ENCODE data around the gene FGF4.

Gene FGF4, protein sequence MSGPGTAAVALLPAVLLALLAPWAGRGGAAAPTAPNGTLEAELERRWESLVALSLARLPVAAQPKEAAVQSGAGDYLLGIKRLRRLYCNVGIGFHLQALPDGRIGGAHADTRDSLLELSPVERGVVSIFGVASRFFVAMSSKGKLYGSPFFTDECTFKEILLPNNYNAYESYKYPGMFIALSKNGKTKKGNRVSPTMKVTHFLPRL

DNA sequence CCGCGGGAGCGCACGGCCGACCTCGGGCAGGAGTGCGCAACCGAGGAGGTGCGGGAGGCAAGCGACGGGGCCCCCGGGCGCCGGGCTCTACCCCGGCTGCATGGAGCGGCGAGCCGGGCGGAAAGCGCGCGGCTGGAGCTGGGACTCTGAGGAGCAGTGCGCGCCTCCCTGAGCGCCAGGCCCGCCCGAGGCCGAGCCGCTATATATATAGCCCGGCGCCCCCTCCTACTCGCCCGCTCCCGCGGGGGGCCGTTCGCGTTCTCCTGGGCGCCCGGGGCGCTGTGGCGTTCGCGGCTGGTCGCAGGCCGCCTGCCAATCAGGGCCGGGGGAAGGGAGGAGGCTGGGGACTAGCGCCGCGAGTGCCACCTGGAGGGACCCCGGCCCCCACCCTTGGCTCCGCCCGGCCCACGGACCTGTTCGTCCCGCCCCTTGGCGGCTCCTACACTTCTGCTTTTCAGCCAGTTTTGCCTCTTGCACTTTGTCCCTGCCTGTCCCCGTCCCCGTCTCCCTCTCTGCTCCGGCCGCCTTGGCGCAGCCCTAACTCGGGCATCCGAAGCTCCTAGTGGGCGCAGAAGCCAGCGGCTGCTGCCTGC lies at the start of gene FGF4:
Gene FGF4, minus strand, starts transcription at position 179 of the 593 bp plus-strand sequence. CDS start 257 bp downstream, outside the sequence.
- no peak for DNase-seq (ENCODE audit: low read depth in 3 of 3)

DNA sequence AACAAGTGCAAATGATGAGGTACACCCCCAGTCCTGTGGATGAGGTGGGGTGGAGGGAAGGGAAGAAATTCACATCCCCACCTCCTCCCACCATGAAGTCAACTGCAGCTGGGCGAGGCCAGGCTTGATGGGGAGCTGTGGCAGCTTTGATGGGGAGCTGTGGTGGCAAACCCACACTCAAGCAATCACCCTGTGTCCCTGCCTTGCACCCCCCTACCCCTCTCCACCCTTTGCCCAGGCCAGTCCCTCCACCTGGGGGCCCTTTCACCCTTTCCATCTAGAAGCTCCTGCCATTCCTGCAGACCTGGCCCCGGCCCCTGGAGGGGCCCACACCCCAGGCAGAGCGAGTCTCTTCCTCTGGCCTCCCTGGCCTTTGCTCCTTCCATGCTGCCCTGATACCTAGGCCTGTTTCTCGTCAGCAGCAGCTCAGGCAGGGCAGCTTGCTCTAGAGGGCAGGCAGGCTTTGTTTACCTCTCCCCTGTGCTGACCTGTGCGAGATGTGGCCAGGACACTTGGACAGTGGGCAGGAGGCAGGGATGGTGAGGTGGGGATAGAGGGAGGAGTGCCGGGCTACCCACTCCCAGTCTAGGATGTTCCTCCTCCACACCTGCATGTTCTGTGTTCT lies 48.6 kb upstream of the FGF4 start:
- no peak for DNase-seq (ENCODE audit: low read depth in 3 of 3)

DNA sequence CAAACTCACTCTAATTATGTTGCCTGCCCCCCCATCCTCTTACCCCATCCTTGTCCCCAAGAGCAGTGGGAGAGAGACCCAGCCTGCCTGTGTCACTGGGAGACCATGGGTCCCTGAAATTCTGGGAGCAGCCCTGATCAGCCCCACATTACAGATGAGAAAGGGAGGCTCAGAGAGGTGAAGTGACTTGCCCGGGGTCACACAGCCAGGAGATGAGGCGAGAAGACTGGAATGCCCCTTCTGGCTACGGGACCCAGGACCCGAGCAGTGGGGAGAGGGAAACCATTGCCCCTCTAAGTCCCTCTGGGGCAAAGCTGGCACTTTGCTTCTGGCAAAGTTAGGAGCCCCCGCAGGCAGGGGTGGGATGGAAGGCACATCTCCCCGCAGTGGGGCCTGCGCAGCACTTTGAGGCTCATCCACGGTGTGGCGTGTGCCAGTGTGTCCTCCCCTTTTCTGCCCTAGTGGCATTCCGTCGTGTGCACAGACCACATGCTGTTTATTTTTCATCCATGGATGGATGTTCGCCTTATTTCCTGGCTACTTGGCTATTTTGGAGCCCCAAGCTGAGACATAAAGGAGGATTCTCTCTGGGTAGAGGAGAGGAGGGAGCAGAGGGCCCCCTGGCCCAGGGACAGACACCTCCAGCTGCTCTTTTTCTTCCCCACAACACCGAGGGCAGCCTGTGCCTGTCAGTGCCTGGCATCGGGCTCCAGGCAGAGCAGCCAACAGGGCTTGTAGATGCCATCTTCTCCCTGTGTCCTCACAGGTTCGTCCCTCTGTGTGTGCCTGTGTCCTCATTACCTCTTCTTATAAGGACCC lies 47.7 kb upstream of the FGF4 start:
- DNase-seq (ENCODE audit: low read depth in 3 of 3) = no peak

DNA sequence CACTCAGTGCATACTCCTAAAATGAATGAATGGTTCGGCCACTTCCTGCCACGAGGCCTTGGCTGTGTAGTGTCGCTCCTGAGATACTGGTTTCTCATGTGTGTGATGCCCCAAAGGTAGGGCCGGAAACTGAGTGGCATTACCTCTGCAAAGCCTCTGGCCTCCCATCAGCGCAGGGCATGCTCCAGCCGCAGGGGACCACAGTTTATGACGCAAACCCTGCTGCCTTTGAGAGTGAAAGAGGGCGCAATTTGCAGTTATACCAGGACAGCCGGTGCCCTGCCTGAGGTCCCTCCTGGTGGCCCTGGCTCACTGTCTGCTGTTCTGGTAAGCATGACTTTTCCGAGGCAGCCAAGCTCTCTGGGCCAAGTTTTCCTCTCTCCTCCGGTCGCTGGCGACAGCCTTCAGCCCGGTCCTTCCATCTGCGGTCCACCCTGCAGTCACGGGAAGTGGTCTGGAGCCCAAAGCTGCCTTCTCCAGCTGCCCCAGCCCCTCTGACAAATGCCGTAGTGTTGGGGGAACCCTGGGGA lies 46.4 kb upstream of the FGF4 start:
- DNase-seq (ENCODE audit: low read depth in 3 of 3) = no peak

DNA sequence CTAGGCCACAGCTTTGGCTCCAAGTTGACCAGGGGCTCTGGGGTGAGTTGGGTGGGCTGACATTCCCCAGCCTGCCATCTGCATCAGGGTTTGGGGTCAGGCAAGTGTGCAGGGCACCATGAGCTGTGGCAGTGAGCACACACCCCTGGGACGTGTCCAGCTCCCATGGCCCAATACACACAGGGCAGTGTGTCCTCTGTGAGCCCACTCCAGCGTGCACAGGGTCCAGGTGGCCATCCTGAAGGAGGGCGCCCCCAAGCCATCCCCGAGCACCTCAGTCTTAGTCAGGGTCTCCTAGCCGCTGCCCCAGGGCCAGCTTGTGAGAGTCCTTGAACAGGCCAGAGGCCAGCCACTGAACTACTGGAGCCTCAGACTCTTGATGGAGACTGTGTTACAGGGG lies 45.3 kb upstream of the FGF4 start:
- DNase-seq (ENCODE audit: low read depth in 3 of 3) = no peak

DNA sequence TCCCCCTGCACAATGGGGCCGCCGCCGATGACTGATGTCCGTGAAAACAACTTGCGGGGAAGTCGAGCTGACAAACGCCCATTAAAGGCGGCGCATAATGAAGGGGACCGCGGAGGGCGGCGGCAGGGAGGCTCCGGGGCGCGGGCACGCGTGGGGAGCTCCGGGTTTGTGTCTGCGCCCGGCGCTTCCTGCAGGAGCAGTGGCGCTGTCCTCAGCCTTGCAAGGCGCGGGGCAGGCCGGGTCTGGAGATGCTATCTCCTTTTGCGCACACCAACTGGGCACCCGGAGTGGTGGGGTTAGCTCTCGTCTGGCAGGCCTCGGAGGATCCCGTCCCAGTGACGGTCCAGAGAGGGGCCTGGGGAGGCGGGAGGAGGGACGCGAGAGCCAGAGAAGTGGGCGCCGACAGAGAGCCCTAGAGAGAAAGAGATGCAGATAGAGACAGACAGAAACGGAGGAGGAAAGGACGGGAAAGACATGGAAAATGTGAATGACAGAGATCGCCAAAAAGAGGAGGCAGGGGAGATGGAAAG lies 44.5 kb upstream of the FGF4 start:
- no peak for DNase-seq (ENCODE audit: low read depth in 3 of 3)

DNA sequence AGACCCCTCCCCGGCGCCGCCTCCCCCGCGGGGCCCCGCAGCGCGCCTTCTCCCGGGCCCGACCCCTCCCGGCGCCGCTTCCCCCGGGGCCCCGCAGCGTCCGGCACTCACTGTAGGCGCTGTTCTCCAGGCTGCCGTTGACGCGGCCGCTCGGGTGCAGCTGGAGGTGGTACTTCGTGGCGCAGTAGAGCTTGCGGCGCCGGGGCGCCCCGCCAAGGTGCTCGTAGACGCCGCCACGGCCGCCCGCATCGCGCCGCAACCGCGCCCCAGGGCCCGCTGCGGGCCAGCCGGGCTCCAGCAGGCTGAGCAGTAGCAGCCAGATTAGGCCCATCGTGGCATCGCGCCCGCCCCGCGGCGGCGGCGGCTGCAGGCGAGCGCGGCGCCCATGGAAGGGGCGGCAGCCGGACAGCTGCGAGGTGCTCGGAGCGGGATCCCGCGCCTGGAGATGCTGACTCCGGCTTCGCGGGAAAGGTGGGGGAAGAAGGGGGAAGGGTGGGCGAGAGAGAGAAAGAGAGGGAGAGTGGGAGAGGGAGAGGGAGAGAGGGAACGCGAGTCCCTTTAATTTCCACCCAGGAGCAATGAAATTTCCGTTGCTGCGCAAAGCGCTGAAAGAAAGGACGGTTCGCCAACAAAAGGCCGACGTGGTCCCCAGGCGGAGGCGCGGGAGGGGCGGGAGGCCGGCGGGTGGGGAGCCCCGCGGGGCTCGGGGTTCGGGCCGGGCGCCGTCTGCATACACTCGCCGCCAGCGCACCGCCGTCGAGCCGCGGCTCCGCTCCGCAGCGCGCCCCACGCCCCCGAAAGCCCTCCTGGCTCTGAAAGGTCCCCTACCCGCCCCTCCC lies 43.7 kb upstream of the FGF4 start, which contains the start of gene FGF3:
Gene FGF3, minus strand, starts transcription at position 814 of the 839 bp plus-strand sequence. Its CDS starts 483 bp downstream, at position 331.
- DNase-seq (ENCODE audit: low read depth in 3 of 3) = no peak

DNA sequence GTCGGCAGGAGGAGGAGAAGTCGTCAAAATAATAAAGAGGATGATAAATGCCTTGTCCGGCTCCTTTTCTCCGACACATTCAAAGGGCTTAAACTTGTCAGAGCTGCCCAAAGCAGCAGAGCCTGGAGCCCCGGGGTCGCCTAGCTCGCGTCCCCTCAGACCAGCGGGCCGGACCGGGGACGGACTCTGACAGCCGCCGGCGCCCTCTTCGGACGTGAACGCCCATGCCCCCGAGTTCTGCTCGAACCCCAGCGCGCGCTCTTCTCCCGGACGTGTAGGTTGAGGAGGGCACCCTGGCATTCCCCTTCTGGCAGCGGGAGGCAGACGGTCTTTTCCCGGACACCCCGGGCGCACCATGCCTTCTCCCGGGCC lies 43.1 kb upstream of the FGF4 start:
- no peak for DNase-seq (ENCODE audit: low read depth in 3 of 3)

DNA sequence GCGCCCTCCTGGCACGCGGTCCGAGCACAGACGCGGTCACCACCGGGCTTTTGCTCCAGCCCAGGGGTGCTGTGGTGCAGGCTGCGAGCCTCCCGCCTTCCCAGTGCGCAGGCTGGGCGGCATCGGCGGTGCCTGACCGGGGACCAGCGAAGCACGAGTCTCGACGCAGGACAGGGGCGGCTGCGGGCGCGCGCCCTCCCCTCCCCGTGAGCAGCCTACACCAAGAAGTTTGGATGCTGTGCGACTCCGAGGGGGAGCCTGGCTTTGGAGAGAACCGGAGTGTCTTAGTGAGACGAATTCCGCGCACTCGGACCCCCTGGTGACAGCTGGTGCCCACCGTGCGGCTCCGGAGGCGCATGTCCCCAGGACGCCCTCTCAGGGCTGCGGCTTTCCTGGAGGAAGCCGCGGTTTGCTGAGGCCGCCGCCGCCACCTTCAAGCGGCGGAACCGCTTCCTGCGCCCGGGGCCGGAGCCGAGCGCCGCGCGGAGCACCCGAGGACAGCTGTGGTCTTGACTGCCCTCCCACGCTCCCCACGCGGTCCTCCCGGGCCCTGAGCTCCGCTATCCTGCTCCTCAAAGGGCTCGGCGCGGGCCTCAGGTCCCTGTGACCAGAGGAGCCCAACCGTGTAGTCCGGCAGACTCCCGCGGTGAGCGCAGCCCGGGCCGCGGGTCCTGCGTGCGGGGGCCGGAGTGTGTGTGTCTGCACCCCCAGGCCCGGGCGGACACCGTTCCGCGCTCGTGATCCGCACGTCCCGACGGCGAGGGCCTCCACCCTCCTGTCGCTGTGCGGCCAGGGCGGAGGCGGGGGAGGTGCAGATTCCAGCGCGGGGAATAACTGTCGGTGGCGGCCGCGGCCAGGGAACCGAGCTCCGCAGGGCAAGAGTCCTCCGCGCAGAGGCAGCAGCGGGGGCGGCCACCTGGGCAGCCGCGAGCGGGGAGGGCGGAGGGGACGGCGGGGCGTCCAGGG lies 42.4 kb upstream of the FGF4 start:
- no peak for DNase-seq (ENCODE audit: low read depth in 3 of 3)

DNA sequence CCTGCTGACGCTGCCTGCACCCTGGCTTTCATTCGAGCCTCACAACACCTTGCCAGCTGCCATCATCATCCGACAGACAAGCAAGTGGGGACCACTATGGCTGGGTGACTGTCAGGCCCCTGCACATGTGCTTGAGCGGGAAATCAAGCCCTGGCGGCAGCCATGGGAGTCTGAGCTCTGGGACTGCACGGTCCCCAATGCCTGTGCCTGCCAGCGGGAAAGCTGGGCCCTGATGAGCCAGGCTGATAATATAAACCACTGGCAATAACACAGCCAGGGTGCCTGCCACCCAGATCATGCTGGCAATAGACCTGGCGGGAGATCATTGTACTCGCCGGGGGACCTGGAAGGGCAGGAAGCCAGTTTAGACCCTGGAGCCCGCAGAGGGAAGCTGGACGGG lies 41.5 kb upstream of the FGF4 start:
- DNase-seq (ENCODE audit: low read depth in 3 of 3) = no peak

DNA sequence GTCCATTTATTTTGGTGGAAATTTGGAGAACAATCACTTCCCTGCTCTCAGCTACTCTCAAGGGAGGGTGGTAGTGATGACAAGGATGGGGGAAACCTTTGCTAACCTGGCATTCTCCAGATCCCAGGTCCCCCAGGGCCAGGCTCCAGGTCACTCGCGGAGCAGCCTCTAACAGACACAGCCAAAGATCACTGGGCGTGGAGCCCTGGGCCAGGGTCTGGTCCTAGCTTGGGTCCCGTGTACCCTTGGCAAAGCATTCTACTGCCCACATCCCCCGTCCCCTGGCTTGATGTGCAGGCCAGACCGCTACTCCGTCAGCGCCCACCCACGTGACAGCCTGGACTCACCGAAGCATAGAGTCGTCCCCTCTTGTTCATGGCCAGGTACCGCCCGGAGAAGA lies 40.8 kb upstream of the FGF4 start:
- no peak for DNase-seq (ENCODE audit: low read depth in 3 of 3)

DNA sequence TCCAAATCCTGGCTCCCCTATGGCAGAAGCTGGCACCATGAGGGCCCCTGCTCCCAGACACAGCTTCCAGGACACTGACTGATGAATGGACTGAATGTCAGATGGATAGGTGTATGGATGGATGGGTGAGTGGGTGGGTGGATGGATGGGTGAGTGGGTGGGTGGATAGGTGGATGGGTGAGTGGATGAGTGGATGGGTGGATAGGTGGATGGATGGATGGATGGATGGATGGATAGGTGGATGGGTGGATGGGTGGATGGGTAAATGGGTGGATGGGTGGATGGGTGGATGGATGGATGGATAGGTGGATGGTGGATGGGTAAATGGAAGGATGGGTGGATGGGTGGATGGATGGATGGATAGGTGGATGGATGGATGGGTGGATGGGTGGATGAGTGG lies 39.8 kb upstream of the FGF4 start:
- no peak for DNase-seq (ENCODE audit: low read depth in 3 of 3)

DNA sequence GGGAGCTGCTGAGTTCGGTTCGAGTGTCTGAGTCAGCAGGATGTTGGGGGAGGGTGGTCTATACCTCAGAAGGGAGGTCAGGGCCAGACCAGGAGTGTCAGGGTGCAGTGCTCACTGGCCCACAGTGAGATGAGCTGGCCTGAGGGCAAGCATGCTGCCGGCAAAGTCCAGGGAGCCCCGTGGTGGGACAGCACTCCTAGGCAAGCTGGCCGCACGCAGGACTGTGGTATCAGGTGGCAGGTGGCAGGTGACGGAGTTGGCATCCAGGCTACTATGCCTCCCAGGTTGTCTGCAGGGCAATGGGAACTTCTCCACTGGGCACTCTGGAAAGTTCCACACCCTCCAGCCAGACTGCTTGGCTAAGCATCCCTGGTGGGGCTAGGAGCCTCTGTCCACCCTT lies 39.3 kb upstream of the FGF4 start:
- DNase-seq (ENCODE audit: low read depth in 3 of 3) = no peak

DNA sequence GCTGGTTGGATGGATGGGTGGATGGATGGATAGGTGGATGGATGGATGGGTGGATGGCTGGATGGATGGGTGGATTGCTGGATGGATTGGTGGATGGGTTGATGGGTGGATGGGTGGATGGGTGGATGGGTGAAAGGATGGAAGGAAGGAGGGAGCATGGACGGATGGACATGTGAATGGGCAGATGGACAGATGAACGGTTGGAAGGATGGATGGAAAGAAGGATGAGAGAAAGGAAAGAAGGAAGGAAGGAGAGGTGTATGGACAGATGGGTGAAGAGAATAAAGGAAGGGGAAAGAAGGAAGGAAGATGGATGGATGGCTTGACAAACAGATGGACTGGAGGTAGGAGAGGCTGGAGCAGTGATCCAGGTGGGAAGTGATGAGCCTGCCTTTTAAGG lies 38.7 kb upstream of the FGF4 start:
- DNase-seq (ENCODE audit: low read depth in 3 of 3) = no peak

DNA sequence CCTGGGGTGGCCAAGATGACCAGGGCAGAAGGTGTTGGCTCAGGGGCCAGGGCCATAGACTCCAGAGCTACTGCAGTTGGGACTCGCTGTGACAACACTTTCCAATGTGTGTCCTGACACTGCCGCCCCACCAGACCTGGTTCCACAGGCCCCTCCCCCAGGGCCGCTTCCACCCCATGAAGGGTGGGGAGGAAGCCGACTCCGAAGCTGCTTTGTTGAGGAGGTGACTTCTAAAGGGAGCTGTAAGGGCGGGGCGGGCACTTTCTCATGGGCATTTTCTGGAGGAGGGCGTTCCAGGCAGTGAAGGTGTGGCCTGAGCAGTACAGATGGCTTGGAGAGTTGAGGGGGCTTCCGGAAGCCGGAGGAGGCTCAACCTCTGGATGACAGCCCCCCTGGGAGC lies 37.8 kb upstream of the FGF4 start:
- no peak for DNase-seq (ENCODE audit: low read depth in 3 of 3)

DNA sequence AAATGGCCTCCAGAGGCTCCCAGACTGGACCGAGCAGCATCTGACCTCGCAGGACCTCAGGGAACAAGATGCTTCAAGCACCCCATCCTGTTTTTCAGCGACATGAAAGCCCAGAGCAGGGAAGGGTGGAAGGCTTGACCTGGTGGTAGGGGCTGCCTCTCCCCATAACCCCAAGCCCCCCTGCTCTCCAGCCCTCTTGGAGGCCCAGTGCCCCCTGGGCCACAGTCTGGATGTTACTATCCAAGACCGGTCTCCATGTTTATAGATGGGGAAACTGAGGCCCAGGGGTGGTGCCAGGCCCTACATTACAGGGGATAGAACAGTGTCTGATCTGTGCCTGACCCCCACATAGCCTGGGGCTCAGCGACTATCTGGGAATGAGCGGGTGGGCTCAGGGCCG lies 37.1 kb upstream of the FGF4 start:
- DNase-seq (ENCODE audit: low read depth in 3 of 3) = no peak

DNA sequence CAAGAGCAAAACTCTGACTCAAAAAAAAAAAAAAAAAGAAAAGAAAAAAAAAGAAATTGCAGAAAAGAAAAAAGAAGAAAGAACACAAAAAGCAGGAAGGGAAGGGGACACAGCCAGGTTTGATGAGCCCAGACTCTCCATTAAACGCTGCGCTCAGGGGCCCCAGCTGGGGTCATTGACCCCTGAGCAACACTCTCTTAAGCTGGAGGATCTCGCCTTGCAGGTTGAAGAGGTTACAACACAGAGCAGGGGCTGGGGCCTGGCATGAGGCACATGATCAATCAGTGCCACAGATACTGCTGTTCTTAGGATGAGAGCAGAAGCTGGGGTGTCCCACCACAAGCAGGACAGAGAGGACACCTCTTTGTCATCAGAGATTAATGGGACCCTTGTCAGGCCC lies 36.3 kb upstream of the FGF4 start:
- DNase-seq (ENCODE audit: low read depth in 3 of 3) = no peak

DNA sequence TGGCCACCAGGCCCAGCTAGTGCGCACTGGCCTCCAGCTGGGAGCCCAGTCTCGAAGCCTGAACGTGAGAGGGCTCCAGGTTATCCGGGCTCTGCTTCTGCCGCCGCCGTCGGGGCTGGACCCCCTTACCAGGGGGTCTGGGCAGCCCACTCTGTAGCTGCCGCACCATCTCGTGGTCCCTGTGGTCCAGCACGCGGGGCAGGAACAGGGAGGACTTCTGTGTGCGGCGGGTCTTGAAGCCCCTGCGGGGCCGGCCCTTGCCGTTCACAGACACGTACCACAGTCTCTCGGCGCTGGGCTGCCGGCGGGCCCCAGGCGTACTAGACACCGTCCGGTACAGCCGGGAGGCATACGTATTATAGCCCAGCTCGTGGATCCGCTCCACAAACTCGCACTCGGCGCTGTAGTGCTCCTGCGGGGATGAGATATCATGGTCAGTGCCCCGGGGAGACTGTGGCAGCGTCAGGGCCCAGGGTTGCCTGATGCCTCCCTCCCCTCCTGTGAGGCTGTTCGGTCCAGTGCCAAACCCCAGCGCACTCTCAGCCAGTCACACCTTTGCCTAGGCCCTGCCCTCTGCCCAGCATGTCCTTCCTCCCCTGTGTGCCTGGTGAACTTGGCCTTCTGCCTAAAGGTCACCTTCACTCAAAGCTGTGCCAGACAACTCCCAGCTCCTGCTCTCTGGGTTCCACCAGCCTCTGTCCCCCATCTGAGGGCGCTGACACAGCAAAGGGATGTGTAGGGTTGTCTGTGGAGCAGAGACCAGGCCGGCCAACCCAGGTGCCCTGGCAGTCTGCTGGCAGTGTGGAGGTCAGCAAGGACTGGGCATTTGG lies 35.4 kb upstream of the FGF4 start:
- DNase-seq (ENCODE audit: low read depth in 3 of 3) = no peak

DNA sequence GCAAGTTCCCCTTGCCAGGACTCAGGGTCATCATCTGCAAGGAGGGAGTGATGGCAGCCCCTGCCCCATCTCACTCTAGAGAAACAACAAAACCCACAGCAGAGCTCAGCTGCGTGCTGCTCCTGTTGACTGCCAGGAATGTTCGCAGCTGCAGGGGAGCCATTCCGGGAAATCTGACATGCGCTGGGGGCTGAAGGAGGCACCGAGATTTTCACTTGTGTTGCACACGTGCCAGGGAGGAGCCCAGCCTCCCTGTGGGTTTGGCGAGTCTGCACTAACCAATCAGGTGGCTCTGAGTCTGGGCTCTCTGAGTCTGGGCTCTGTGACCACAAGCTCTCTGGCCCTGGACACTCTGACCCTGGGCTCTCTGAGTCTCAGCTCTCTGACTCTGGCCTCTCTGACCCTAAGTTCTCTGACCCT lies 33.5 kb upstream of the FGF4 start:
- no peak for DNase-seq (ENCODE audit: low read depth in 3 of 3)

All from stimulated activated CD4-positive, alpha-beta T cell treated with anti-CD3 and anti-CD28 coated beads, TNF-alpha, amount 100 ng/mL, for 24 hours (primary cell).